ENCODE data around the gene KLK10. TPM values are rescaled to one million over a fixed set of nuclear protein-coding genes. Genes with fewer than 3 reads are reported as not detected.

Gene KLK10
- total RNA-seq, 1 experiment from 2014 or later, result not detected

DNA sequence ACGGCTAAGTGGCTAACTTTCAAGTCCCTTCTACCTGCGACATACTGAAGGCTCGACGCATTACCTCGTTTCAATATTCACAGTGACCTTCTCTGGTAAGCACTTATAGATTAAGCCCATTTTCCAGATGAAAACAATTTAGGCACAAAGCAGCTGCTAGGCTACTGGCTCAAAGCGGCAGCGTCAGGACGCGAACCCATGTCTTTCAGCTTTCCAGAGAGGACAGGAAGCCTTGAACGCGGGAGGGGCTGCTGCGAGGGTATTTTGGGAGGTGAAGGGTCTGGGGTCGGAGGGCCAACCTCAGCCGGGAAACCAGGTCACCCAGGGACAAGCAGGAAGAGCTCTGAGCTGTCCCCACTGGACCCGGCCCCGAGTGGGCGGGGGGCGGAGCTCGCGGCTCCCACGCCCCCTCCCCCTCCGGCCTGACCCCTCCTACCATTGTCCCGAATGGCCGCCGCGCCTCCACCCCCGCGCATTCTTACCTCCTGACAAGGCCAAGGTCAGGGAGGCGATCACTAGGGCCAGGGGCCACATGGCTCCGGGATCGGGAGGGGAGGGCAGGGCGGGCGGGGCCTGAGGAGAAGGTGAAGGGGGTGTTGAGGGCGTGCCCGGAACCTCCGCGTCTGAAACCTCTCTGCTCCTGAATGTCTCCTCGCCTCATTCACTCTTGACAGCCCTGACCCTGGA, 45.2 kb upstream of the KLK10 start, which contains the start of gene KLK13:
Gene KLK13, minus strand, starts transcription at position 559 of the 687 bp plus-strand sequence. Its CDS starts 25 bp downstream, at position 534.
- no TSS peak for BruUV-seq (replicated peaks)
- Histone ChIP-seq H3K9me3 (ENCODE audit: low read depth, low read length, poor library complexity, severe bottlenecking) (no peaks in the 10 kb centered on the region), H3K36me3 (ENCODE audit: insufficient read depth, low read length, poor library complexity, severe bottlenecking) (no peaks in the 10 kb centered on the region), H3K4me1 (ENCODE audit: insufficient read depth, low read length, poor library complexity, severe bottlenecking) (no peaks in the 10 kb centered on the region), H3K27ac (ENCODE audit: low read depth, low read length, poor library complexity, severe bottlenecking) (no peak within 1 kb of the TSS), H3K27me3 (replicated peaks; ENCODE audit: insufficient read depth, low read depth, low read length, poor library complexity) (peaks cover 40% of the 10 kb centered on the region), H3K4me3 (ENCODE audit: low read depth, low read length, poor library complexity, severe bottlenecking) (no peak within 1 kb of the TSS)
- TF ChIP-seq, protein P1, sequence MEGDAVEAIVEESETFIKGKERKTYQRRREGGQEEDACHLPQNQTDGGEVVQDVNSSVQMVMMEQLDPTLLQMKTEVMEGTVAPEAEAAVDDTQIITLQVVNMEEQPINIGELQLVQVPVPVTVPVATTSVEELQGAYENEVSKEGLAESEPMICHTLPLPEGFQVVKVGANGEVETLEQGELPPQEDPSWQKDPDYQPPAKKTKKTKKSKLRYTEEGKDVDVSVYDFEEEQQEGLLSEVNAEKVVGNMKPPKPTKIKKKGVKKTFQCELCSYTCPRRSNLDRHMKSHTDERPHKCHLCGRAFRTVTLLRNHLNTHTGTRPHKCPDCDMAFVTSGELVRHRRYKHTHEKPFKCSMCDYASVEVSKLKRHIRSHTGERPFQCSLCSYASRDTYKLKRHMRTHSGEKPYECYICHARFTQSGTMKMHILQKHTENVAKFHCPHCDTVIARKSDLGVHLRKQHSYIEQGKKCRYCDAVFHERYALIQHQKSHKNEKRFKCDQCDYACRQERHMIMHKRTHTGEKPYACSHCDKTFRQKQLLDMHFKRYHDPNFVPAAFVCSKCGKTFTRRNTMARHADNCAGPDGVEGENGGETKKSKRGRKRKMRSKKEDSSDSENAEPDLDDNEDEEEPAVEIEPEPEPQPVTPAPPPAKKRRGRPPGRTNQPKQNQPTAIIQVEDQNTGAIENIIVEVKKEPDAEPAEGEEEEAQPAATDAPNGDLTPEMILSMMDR (conservative IDR thresholded peaks at IDR 0.05; ENCODE audit: low read depth, low read length), result no peak
- TF ChIP-seq EZH2 (IDR thresholded peaks at IDR 0.05; ENCODE audit: borderline replicate concordance, low read depth, low read length, poor library complexity, severe bottlenecking), result no peak
- POLR2A ChIA-PET (ENCODE audit: low non-redundant PET), result no interaction called here
- DNase-seq (ENCODE audit: low spot score), result no peak
- CTCF ChIA-PET, result no interaction called here
- intact Hi-C loops (cut with micrococcal nuclease; ENCODE audit: unreplicated experiment), result no loop called here

DNA sequence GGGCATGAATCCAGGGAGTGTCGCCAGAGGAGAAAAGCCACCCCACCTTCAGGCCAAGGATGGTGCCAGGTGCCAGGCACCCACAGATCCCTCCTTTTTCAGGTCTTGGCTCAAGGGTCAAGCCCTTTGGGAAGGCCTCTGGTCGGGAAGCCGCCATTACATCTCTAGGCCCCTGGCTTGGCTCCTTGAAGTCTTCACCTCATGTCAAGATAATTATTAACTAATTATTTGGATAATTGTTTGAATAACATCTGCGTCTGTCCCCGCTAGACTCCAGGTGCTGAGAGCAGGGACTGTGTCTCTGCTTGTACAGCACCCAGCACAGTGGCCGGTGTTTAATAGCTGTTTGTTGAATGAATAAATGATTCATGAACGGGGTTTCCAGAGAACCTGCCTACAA, 44.2 kb upstream of the KLK10 start:
- DNase-seq (ENCODE audit: low spot score), result no peak
- ChIA-PET POLR2A (ENCODE audit: low non-redundant PET) (no interaction called here), CTCF (no interaction called here)
- TF ChIP-seq EZH2 (IDR thresholded peaks at IDR 0.05; ENCODE audit: borderline replicate concordance, low read depth, low read length, poor library complexity, severe bottlenecking), result no peak
- TF ChIP-seq, protein P1 (conservative IDR thresholded peaks at IDR 0.05; ENCODE audit: low read depth, low read length), result no peak
- Histone ChIP-seq H3K27ac (ENCODE audit: low read depth, low read length, poor library complexity, severe bottlenecking) (no peak overlapping the region), H3K4me3 (ENCODE audit: low read depth, low read length, poor library complexity, severe bottlenecking) (no peak overlapping the region), H3K9me3 (ENCODE audit: low read depth, low read length, poor library complexity, severe bottlenecking) (no peaks in the 10 kb centered on the region), H3K27me3 (replicated peaks; ENCODE audit: insufficient read depth, low read depth, low read length, poor library complexity) (peaks cover 35% of the 10 kb centered on the region), H3K36me3 (ENCODE audit: insufficient read depth, low read length, poor library complexity, severe bottlenecking) (no peaks in the 10 kb centered on the region), H3K4me1 (ENCODE audit: insufficient read depth, low read length, poor library complexity, severe bottlenecking) (no peaks in the 10 kb centered on the region)
- BruUV-seq (replicated peaks), result no TSS peak
- intact Hi-C loops (cut with micrococcal nuclease; ENCODE audit: unreplicated experiment), result no loop called here

DNA sequence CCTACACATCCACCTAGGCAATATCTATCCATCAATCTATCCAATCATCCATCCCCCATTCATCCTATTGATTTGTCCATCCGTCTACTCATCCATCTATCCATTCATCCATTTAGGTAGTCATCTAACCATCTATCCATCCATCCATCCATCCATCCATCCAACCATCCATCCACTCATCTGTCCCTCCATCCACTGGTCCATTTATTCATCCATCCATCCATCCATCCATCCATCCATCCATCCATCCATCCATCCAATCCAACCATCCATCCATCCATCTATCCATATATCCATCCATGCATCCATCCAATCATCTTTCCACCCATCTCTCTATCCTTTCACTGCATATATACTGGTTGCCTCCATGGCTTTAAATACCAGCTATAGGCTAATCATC, 41.5 kb upstream of the KLK10 start:
- no peak overlapping the region for H3K27ac ChIP-seq (ENCODE audit: low read depth, low read length, poor library complexity, severe bottlenecking)
- no peaks in the 10 kb centered on the region for H3K9me3 ChIP-seq (ENCODE audit: low read depth, low read length, poor library complexity, severe bottlenecking)
- no peak for DNase-seq (ENCODE audit: low spot score)
- TF ChIP-seq EZH2 (IDR thresholded peaks at IDR 0.05; ENCODE audit: borderline replicate concordance, low read depth, low read length, poor library complexity, severe bottlenecking), result no peak
- TF ChIP-seq, protein P1 (conservative IDR thresholded peaks at IDR 0.05; ENCODE audit: low read depth, low read length), result no peak
- H3K36me3 ChIP-seq (ENCODE audit: insufficient read depth, low read length, poor library complexity, severe bottlenecking), result no peaks in the 10 kb centered on the region
- ChIA-PET CTCF (no interaction called here), POLR2A (ENCODE audit: low non-redundant PET) (no interaction called here)
- BruUV-seq (replicated peaks), result no TSS peak
- no peak overlapping the region for H3K4me3 ChIP-seq (ENCODE audit: low read depth, low read length, poor library complexity, severe bottlenecking)
- H3K27me3 ChIP-seq (replicated peaks; ENCODE audit: insufficient read depth, low read depth, low read length, poor library complexity), result peaks cover 32% of the 10 kb centered on the region
- no peaks in the 10 kb centered on the region for H3K4me1 ChIP-seq (ENCODE audit: insufficient read depth, low read length, poor library complexity, severe bottlenecking)
- intact Hi-C loops (cut with micrococcal nuclease; ENCODE audit: unreplicated experiment), result no loop called here
